WTC11 (cell line): ENCODE results near the gene SSH2. TPM values are rescaled to one million over a fixed set of nuclear protein-coding genes. Genes with fewer than 3 reads are reported as not detected.

ENCODE experiments used
- ATAC-seq: fragments of 200-7000 bp; cut with Tn5 transposase; 2 replicates; pipeline ENCODE4 v1.10.0; 2021; ENCODE audit warnings: mild to moderate bottlenecking, moderate library complexity
- CTCF ChIA-PET: fragments of 300-600 bp; sonication (Branson Sonifier 250); formaldehyde crosslinking; loops from one replicate; lab custom pipeline; 2021; ENCODE audit warnings: antibody characterized with exemption; lab: Charles Lee
- POLR2A ChIA-PET: fragments of 350-600 bp; sonication (Branson Sonifier 250); formaldehyde crosslinking; loops from one replicate; lab custom pipeline; 2021; ENCODE audit warnings: antibody characterized with exemption; lab: Charles Lee
- DNase-seq: peaks from one replicate; pipeline ENCODE4 v3.0.0; 2021; ENCODE audit warnings: low spot score
- H3K27ac Mint-ChIP-seq: 2 replicates; pipeline ENCODE4 v1.8.0; 2021; ENCODE audit warnings: mixed read lengths
- H3K27me3 Mint-ChIP-seq: 2 replicates; pipeline ENCODE4 v1.8.0; 2021; ENCODE audit warnings: low read depth, mild to moderate bottlenecking, moderate library complexity, mixed read lengths
- H3K36me3 Mint-ChIP-seq: 2 replicates; pipeline ENCODE4 v1.8.0; 2021; ENCODE audit warnings: mixed read lengths
- H3K4me1 Mint-ChIP-seq: 2 replicates; pipeline ENCODE4 v1.8.0; 2022; ENCODE audit warnings: mixed read lengths
- H3K4me3 Mint-ChIP-seq: 2 replicates; pipeline ENCODE4 v1.8.0; 2021; ENCODE audit warnings: mild to moderate bottlenecking, moderate library complexity, mixed read lengths
- H3K9me3 Mint-ChIP-seq: 2 replicates; pipeline ENCODE4 v1.8.0; 2021; ENCODE audit warnings: mixed read lengths
- AR ChIP-seq: fragments of 250-450 bp; sonication (Bioruptor Pico); IDR thresholded peaks from 2 replicates; pipeline ENCODE4 v1.9.0; 2021; ENCODE audit warnings: mild to moderate bottlenecking
- E2F5 ChIP-seq: sonication (generic); formaldehyde crosslinking; IDR thresholded peaks from 2 replicates; pipeline ENCODE4 v1.8.1; 2022; ENCODE audit warnings: mild to moderate bottlenecking, moderate library complexity, missing genetic modification reagents
- KAT7 ChIP-seq: sonication (generic); formaldehyde crosslinking; IDR thresholded peaks from 2 replicates; pipeline ENCODE4 v1.8.1; 2023; ENCODE audit warnings: missing genetic modification reagents, mild to moderate bottlenecking, borderline replicate concordance
- MXD4 ChIP-seq: fragments of 250-450 bp; sonication (Bioruptor Pico); IDR thresholded peaks from 2 replicates; pipeline ENCODE4 v1.8.0; 2021; ENCODE audit warnings: mild to moderate bottlenecking, moderate library complexity, borderline replicate concordance
- RORB ChIP-seq: fragments of 250-450 bp; sonication (Bioruptor Pico); IDR thresholded peaks from 2 replicates; pipeline ENCODE4 v1.9.0; 2021; ENCODE audit warnings: mild to moderate bottlenecking
- TEAD1 ChIP-seq: sonication (generic); formaldehyde crosslinking; IDR thresholded peaks from 2 replicates; pipeline ENCODE4 v1.8.0; 2022; ENCODE audit warnings: mild to moderate bottlenecking, missing genetic modification reagents
- TEAD4 ChIP-seq: sonication (generic); formaldehyde crosslinking; IDR thresholded peaks from 2 replicates; pipeline ENCODE4 v1.8.0; 2022; ENCODE audit warnings: mild to moderate bottlenecking, missing genetic modification reagents
- USF1 ChIP-seq: sonication (generic); formaldehyde crosslinking; IDR thresholded peaks from 2 replicates; pipeline ENCODE4 v1.8.0; 2022; ENCODE audit warnings: mild to moderate bottlenecking, missing genetic modification reagents
- ZBTB43 ChIP-seq: sonication (generic); formaldehyde crosslinking; IDR thresholded peaks from 2 replicates; pipeline ENCODE4 v1.8.1; 2023; ENCODE audit warnings: mild to moderate bottlenecking, missing genetic modification reagents
- ZNF121 ChIP-seq: sonication (generic); formaldehyde crosslinking; IDR thresholded peaks from 2 replicates; pipeline ENCODE4 v1.8.0; 2023; ENCODE audit warnings: missing genetic modification reagents
- ZNF317 ChIP-seq: sonication (generic); formaldehyde crosslinking; IDR thresholded peaks from 2 replicates; pipeline ENCODE4 v1.8.1; 2023; ENCODE audit warnings: low read depth, mild to moderate bottlenecking, moderate library complexity, missing genetic modification reagents, borderline replicate concordance
- ZNF416 ChIP-seq: fragments of 250-450 bp; sonication (Bioruptor Pico); IDR thresholded peaks from 2 replicates; pipeline ENCODE4 v1.9.0; 2021; ENCODE audit warnings: mild to moderate bottlenecking, inconsistent platforms
- ZNF423 ChIP-seq: fragments of 250-450 bp; sonication (Bioruptor Pico); IDR thresholded peaks from 2 replicates; pipeline ENCODE4 v2.1.2; 2022; ENCODE audit warnings: mild to moderate bottlenecking, moderate library complexity
- ZNF671 ChIP-seq: fragments of 250-450 bp; sonication (Bioruptor Pico); IDR thresholded peaks from 2 replicates; pipeline ENCODE4 v1.8.0; 2021; ENCODE audit warnings: mild to moderate bottlenecking
- total RNA-seq: library from RNA; stranded (reverse); gene quantifications from 3 replicates; pipeline ENCODE4 v1.2.3, GENCODE V29; 2021

SSH2 gene
- total RNA-seq, 1 experiment from 2014 or later = 14.3 TPM

- ChIA-PET POLR2A (interaction anchor here (0.6 kb wide), 1 partner anchor 82 kb away, joined by 3 read pairs; no protein-coding TSS in a partner anchor), CTCF (interaction anchor here (0.5 to 3.2 kb wide), 6 partner anchors 10 to 41 kb away, joined by 3 to 41 read pairs (median 6); partner anchors contain the start of gene ABHD15)
- DNase-seq = no peak
Measured at GRCh38 chr17:29607557-29608195, 322.4 kb downstream of the SSH2 start.

GRCh38 chr17:29603109-29603674 lies 326.8 kb downstream of the SSH2 start:
- Mint-ChIP-seq H3K36me3 (no peaks in the 10 kb centered on the region), H3K4me1 (peaks cover 12% of the 10 kb centered on the region)
- DNase-seq = no peak
- TF ChIP-seq TEAD4 = no peak
- TF ChIP-seq ZNF121 (CRISPR knock-in tag) = peak; percentile 82
- TF ChIP-seq ZNF423 (CRISPR knock-in tag) = no peak
- TF ChIP-seq, all 79 proteins: peak for 1
- H3K27ac Mint-ChIP-seq = no peak overlapping the region
- ATAC-seq = no peak
- H3K4me3 Mint-ChIP-seq = no peak overlapping the region
- H3K9me3 Mint-ChIP-seq = no peaks in the 10 kb centered on the region
- no peaks in the 10 kb centered on the region; the same call in 1 of the 2 replicates for H3K27me3 Mint-ChIP-seq
- ChIA-PET CTCF (interaction anchor here (1.2 to 2.6 kb wide), 3 partner anchors 9 to 11 kb away, joined by 4 to 17 read pairs (median 9); no protein-coding TSS in a partner anchor), POLR2A (no interaction called here)

More at GRCh38 chr17:29607557-29608195, 322.4 kb downstream of the SSH2 start:
- no peak overlapping the region for H3K27ac Mint-ChIP-seq
- H3K36me3 Mint-ChIP-seq = peaks cover 4% of the 10 kb centered on the region; the same call in 1 of the 2 replicates
- H3K4me3 Mint-ChIP-seq = no peak overlapping the region
- peaks cover 9% of the 10 kb centered on the region for H3K27me3 Mint-ChIP-seq
- no peak for ATAC-seq
- H3K4me1 Mint-ChIP-seq = no peaks in the 10 kb centered on the region
- H3K9me3 Mint-ChIP-seq = no peaks in the 10 kb centered on the region
- TF ChIP-seq KAT7 (CRISPR knock-in tag) (no peak), RORB (CRISPR knock-in tag) (no peak), ZNF317 (CRISPR knock-in tag) (no peak), ZBTB43 (CRISPR knock-in tag) (no peak), ZNF416 (CRISPR knock-in tag) (no peak), ZNF423 (CRISPR knock-in tag) (no peak), ZNF671 (CRISPR knock-in tag) (no peak), ZNF121 (CRISPR knock-in tag) (no peak), AR (CRISPR knock-in tag) (no peak), MXD4 (CRISPR knock-in tag) (no peak), E2F5 (CRISPR knock-in tag) (no peak), USF1 (no peak), TEAD1 (CRISPR knock-in tag) (no peak)
